IPS-NIHi7 (cell line): ENCODE data around the gene COX6B2.
"Not testable (repeated sequence)": the region's sequence is repeated elsewhere in the genome, so short reads cannot be mapped to it uniquely, and the experiment has no call there.

Experiments used
- DNase-seq: peaks from one replicate; pipeline ENCODE4 v3.0.0; 2012; ENCODE audit warnings: mixed read lengths; ENCODE audit errors: extremely low spot score

The COX6B2 gene

GRCh38 chr19:55341595-55342531 is 12.7 kb downstream of the COX6B2 start:
- no peak for DNase-seq

GRCh38 chr19:55341171-55341588 is 13.3 kb downstream of the COX6B2 start:
- DNase-seq = peak; percentile 89

GRCh38 chr19:55340784-55341147 is 13.8 kb downstream of the COX6B2 start:
- no peak for DNase-seq

- no peak for DNase-seq
Measured at GRCh38 chr19:55339889-55340783, 14.4 kb downstream of the COX6B2 start.

- DNase-seq = peak; percentile 99
Measured at GRCh38 chr19:55339105-55339888, 15.2 kb downstream of the COX6B2 start, which contains the start of gene KMT5C. Gene KMT5C (plus strand): TSS chr19:55339876. CDS start chr19:55341937, 2,061 bp downstream.

GRCh38 chr19:55336101-55336500 is 18.4 kb downstream of the COX6B2 start:
- no peak for DNase-seq

- no peak for DNase-seq
Measured at GRCh38 chr19:55333870-55334269, 20.6 kb downstream of the COX6B2 start.

GRCh38 chr19:55329791-55330190 is 24.7 kb downstream of the COX6B2 start:
- DNase-seq = not testable (repeated sequence)

GRCh38 chr19:55328774-55329318 is 25.7 kb downstream of the COX6B2 start:
- DNase-seq = not testable (repeated sequence)

GRCh38 chr19:55325172-55325571 is 29.3 kb downstream of the COX6B2 start, which contains the start of gene TMEM150B:
Gene TMEM150B (minus strand): TSS chr19:55325341. CDS start chr19:55321036, 4,305 bp downstream.
- no peak for DNase-seq

GRCh38 chr19:55324662-55325061 is 29.9 kb downstream of the COX6B2 start:
- DNase-seq = no peak

GRCh38 chr19:55322204-55322885 is 32.2 kb downstream of the COX6B2 start:
- no peak for DNase-seq

- DNase-seq = no peak
Measured at GRCh38 chr19:55321466-55322137, 32.9 kb downstream of the COX6B2 start.

GRCh38 chr19:55320844-55321419 is 33.6 kb downstream of the COX6B2 start:
- DNase-seq = no peak

- peak; percentile 96 for DNase-seq
Measured at GRCh38 chr19:55319785-55320184, 34.7 kb downstream of the COX6B2 start.

GRCh38 chr19:55316646-55317045 is 37.9 kb downstream of the COX6B2 start:
- DNase-seq = no peak

- no peak for DNase-seq
Measured at GRCh38 chr19:55315956-55316525, 38.5 kb downstream of the COX6B2 start.

- DNase-seq = no peak
Measured at GRCh38 chr19:55314396-55314795, 40.1 kb downstream of the COX6B2 start.
